Measurements from ENCODE around the gene FBXO45. TPM values are rescaled to one million over a fixed set of nuclear protein-coding genes. Genes with fewer than 3 reads are reported as not detected.

Gene FBXO45
- total and polyA plus RNA-seq, 2 of the 4 experiments (the other 2 are of a cell fraction), result 3.8 to 5.0 TPM

GRCh38 chr3:196528639-196529233, 39.7 kb upstream of the FBXO45 start:
- peak overlapping the region; percentile 85 for H3K4ac ChIP-seq (ENCODE audit: low read depth, low read length)
- H3K9me1 ChIP-seq (ENCODE audit: insufficient read depth, low read length), result peaks cover 6% of the 10 kb centered on the region; the same call in 1 of the 2 replicates
- ChIA-PET POLR2A (ENCODE audit: unreplicated experiment) (interaction anchor here (0.9 kb wide), 1 partner anchor 96 kb away, joined by 3 read pairs; the partner anchor contains the start of gene UBXN7), CTCF (interaction anchor here (0.7 kb wide), 1 partner anchor 10 kb away, joined by 6 read pairs; no protein-coding TSS in a partner anchor)
- peak overlapping the region; percentile 95 for H3K14ac ChIP-seq (replicated peaks; ENCODE audit: low read depth, low read length)
- peak overlapping the region; percentile 39 for H3K27ac ChIP-seq (ENCODE audit: insufficient read depth, low read length)
- intact Hi-C loops (cut with micrococcal nuclease), result loop anchor here (1.0 to 2.0 kb wide), 2 partner anchors 40 to 156 kb away; partner anchors contain the start of genes FBXO45 and WDR53
- peak overlapping the region; percentile 51; the same call in 1 of the 2 replicates for H3K18ac ChIP-seq (ENCODE audit: low read depth, low read length)
- H2AFZ ChIP-seq (replicated peaks; ENCODE audit: low read length, poor library complexity), result peak overlapping the region; percentile 99
- peak overlapping the region; percentile 44 for H3K4me3 ChIP-seq (ENCODE audit: insufficient read depth, low read depth, low read length)
- H2AK9ac ChIP-seq (replicated peaks; ENCODE audit: low read depth, low read length, poor library complexity), result peak overlapping the region; percentile 88
- no peaks in the 10 kb centered on the region for H4K20me1 ChIP-seq (ENCODE audit: insufficient read depth, low read length)
- peak overlapping the region; percentile 95 to 98 for H4K8ac ChIP-seq (ENCODE audit: low read depth in 2 of 2, low read length in 2 of 2)
- peak overlapping the region; percentile 53; the same call in 1 of the 2 replicates for H2BK20ac ChIP-seq (ENCODE audit: low read depth, low read length)
- H3K23ac ChIP-seq (ENCODE audit: low read depth, low read length), result peak overlapping the region; percentile 58
- DNase-seq, result peak; percentile 26
- peak overlapping the region; percentile 28; the same call in 1 of the 2 replicates for H3K56ac ChIP-seq (ENCODE audit: extremely low read depth, insufficient read depth, low read length)
- peak overlapping the region; percentile 71; the same call in 1 of the 3 replicates for H2BK15ac ChIP-seq (ENCODE audit: low read depth, low read length)
- peak; percentile 97 for ATAC-seq (ENCODE audit: low read depth)
- BruUV-seq (replicated peaks), result no TSS peak
- WGBS, 2 experiments (ENCODE audit: extremely low coverage in 2 of 2, insufficient read length in 1 of 2), result 15% methylated on average over 11 of the region's 52 CpGs; no CpG with 5 or more reads in 1 of the 2 experiments
- peak overlapping the region; percentile 87 for H4K91ac ChIP-seq (ENCODE audit: insufficient read depth, low read depth, low read length)
- in situ Hi-C loops (cut with MboI; ENCODE audit: low sequenced_read_pairs), result no loop called here
- peak overlapping the region; percentile 23; the same call in 1 of the 2 replicates for H2AK5ac ChIP-seq (ENCODE audit: low read depth, low read length)
- H3K79me1 ChIP-seq (ENCODE audit: low read depth in 1 of 2, low read length in 2 of 2), result no peaks in the 10 kb centered on the region
- peak overlapping the region; percentile 34; the same call in 1 of the 2 replicates for H3K9ac ChIP-seq (ENCODE audit: low read depth, low read length)
- peaks cover 4% of the 10 kb centered on the region; the same call in 1 of the 2 replicates for H3K9me3 ChIP-seq (ENCODE audit: control insufficient read depth, insufficient read depth, low read length)
- dilution Hi-C loops (cut with HindIII; ENCODE audit: low sequenced_read_pairs, unreplicated experiment), result no loop called here
- H3K4me2 ChIP-seq (ENCODE audit: low read depth, low read length), result peak overlapping the region; percentile 77
- H4K5ac ChIP-seq (ENCODE audit: low read depth, low read length), result peak overlapping the region; percentile 96
- no peaks in the 10 kb centered on the region; the same call in 1 of the 2 replicates for H3K27me3 ChIP-seq (ENCODE audit: control insufficient read depth, insufficient read depth, low read length)
- 0 out of 2 replicates have a peak, but pooled peaks cover 2% of the 10 kb centered on the region for H3K4me1 ChIP-seq (ENCODE audit: control insufficient read depth, insufficient read depth, low read length)
- no peaks in the 10 kb centered on the region for H3K36me3 ChIP-seq (ENCODE audit: control insufficient read depth, insufficient read depth, low read length)
- H2BK120ac ChIP-seq (ENCODE audit: low read depth, low read length), result peak overlapping the region; percentile 94
- peak overlapping the region; percentile 18 for H2BK5ac ChIP-seq (ENCODE audit: low read depth, low read length, poor library complexity, severe bottlenecking)
- TF ChIP-seq CHD1 (IDR thresholded peaks at IDR 0.05; ENCODE audit: low read depth, low read length), result no peak
- TF ChIP-seq SMC3 (IDR thresholded peaks at IDR 0.05; ENCODE audit: low read depth, low read length), result peak; percentile 27
- TF ChIP-seq RCOR1 (IDR thresholded peaks at IDR 0.05; ENCODE audit: insufficient replicate concordance, low read length), result no peak
- no peak for TF ChIP-seq FOS (IDR thresholded peaks at IDR 0.05; ENCODE audit: low read depth, low read length)
- TF ChIP-seq RAD21 (IDR thresholded peaks at IDR 0.05; ENCODE audit: low read length), result peak; percentile 53
- no peak for TF ChIP-seq BHLHE40 (IDR thresholded peaks at IDR 0.05; ENCODE audit: low read depth, low read length)
- no peak for TF ChIP-seq ELK1 (IDR thresholded peaks at IDR 0.05; ENCODE audit: borderline replicate concordance, low read depth, low read length)
- TF ChIP-seq NFE2L2 (IDR thresholded peaks at IDR 0.05; ENCODE audit: low read depth, low read length), result no peak
- no peak for TF ChIP-seq RFX5 (IDR thresholded peaks at IDR 0.05; ENCODE audit: low read depth, low read length)
- TF ChIP-seq CEBPB (IDR thresholded peaks at IDR 0.05; ENCODE audit: low read depth, low read length), result no peak
- TF ChIP-seq MAZ (IDR thresholded peaks at IDR 0.05; ENCODE audit: borderline replicate concordance, low read depth, low read length), result peak; percentile 71; the same call in 1 of the 2 replicates
- no peak for TF ChIP-seq POLR2A (IDR thresholded peaks at IDR 0.05; ENCODE audit: low read depth, low read length)
- TF ChIP-seq MXI1 (IDR thresholded peaks at IDR 0.05; ENCODE audit: borderline replicate concordance, low read depth, low read length), result no peak
- TF ChIP-seq MAFK (IDR thresholded peaks at IDR 0.05; ENCODE audit: low read depth, low read length), result no peak
- TF ChIP-seq, protein P1, sequence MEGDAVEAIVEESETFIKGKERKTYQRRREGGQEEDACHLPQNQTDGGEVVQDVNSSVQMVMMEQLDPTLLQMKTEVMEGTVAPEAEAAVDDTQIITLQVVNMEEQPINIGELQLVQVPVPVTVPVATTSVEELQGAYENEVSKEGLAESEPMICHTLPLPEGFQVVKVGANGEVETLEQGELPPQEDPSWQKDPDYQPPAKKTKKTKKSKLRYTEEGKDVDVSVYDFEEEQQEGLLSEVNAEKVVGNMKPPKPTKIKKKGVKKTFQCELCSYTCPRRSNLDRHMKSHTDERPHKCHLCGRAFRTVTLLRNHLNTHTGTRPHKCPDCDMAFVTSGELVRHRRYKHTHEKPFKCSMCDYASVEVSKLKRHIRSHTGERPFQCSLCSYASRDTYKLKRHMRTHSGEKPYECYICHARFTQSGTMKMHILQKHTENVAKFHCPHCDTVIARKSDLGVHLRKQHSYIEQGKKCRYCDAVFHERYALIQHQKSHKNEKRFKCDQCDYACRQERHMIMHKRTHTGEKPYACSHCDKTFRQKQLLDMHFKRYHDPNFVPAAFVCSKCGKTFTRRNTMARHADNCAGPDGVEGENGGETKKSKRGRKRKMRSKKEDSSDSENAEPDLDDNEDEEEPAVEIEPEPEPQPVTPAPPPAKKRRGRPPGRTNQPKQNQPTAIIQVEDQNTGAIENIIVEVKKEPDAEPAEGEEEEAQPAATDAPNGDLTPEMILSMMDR (conservative IDR thresholded peaks at IDR 0.05; ENCODE audit: low read depth, low read length), result peak; percentile 71
